SIG-M5 treated with dmso at 0.1 percent for 504 hours (cell line): Measurements from ENCODE around the gene SUMF1.
A peak's percentile ranks its signal among the peaks of the same experiment; 100 is the strongest.

Experiments used
- DNase-seq: peaks from one replicate; lab custom pipeline; 2025; ENCODE audit not compliant: unreplicated experiment; lab: John Stamatoyannopoulos, UW

The SUMF1 gene

GRCh38 chr3:4466741-4467521 lies at the start of gene SUMF1:
Gene SUMF1, minus strand, starts transcription at chr3:4467269. Its CDS starts 24 bp downstream, at chr3:4467245.
- DNase-seq = peak; percentile 73

GRCh38 chr3:4515916-4516579 lies 49.0 kb upstream of the SUMF1 start:
- DNase-seq = no peak

GRCh38 chr3:4514916-4515315 lies 47.8 kb upstream of the SUMF1 start:
- no peak for DNase-seq

GRCh38 chr3:4514321-4514720 lies 47.3 kb upstream of the SUMF1 start:
- DNase-seq = no peak

GRCh38 chr3:4512895-4513616 lies 46.0 kb upstream of the SUMF1 start:
- DNase-seq = no peak

- no peak for DNase-seq
Observed at GRCh38 chr3:4511491-4512262, 44.6 kb upstream of the SUMF1 start.

GRCh38 chr3:4509983-4510755 lies 43.1 kb upstream of the SUMF1 start:
- DNase-seq = no peak

- no peak for DNase-seq
Observed at GRCh38 chr3:4509043-4509442, 42.0 kb upstream of the SUMF1 start.

GRCh38 chr3:4508048-4508981 lies 41.2 kb upstream of the SUMF1 start:
- no peak for DNase-seq

GRCh38 chr3:4507024-4507596 lies 40.0 kb upstream of the SUMF1 start:
- DNase-seq = no peak

- no peak for DNase-seq
Observed at GRCh38 chr3:4506559-4507023, 39.5 kb upstream of the SUMF1 start.

- DNase-seq = no peak
Observed at GRCh38 chr3:4505688-4506558, 38.9 kb upstream of the SUMF1 start.

GRCh38 chr3:4504340-4505261 lies 37.5 kb upstream of the SUMF1 start:
- DNase-seq = peak; percentile 49

- no peak for DNase-seq
Observed at GRCh38 chr3:4503050-4503449, 36.0 kb upstream of the SUMF1 start.

GRCh38 chr3:4501927-4502326 lies 34.9 kb upstream of the SUMF1 start:
- no peak for DNase-seq

- no peak for DNase-seq
Observed at GRCh38 chr3:4501437-4501836, 34.4 kb upstream of the SUMF1 start.

- DNase-seq = no peak
Observed at GRCh38 chr3:4498446-4498845, 31.4 kb upstream of the SUMF1 start.
